Panc1 (cell line): Measurements from ENCODE around the gene RAB14. TPM values are rescaled to one million over a fixed set of nuclear protein-coding genes. Genes with fewer than 3 reads are reported as not detected.
"Not testable (repeated sequence)": the region's sequence is repeated elsewhere in the genome, so short reads cannot be mapped to it uniquely, and the experiment has no call there.

Experiments used
- ATAC-seq: fragments of 200-7000 bp; cut with Tn5 transposase; 2 replicates; pipeline ENCODE4 v1.9.1; 2020; ENCODE audit warnings: mild to moderate bottlenecking, moderate library complexity
- BruUV-seq: library from RNA; stranded (reverse); fragments of 400-500 nt; replicated peaks from 2 replicates; lab custom pipeline; 2021; lab: Mats Ljungman, UMichigan
- CTCF ChIA-PET: fragments of 300-600 bp; sonication (Branson Sonifier 250); formaldehyde crosslinking; loops from one replicate; lab custom pipeline; 2022; ENCODE audit warnings: antibody characterized with exemption; lab: Charles Lee
- POLR2A ChIA-PET: fragments of 300-600 bp; sonication (Branson Sonifier 250); formaldehyde crosslinking; loops from one replicate; lab custom pipeline; 2022; ENCODE audit warnings: antibody characterized with exemption; lab: Charles Lee
- DNase-seq: peaks from one replicate; pipeline ENCODE4 v3.0.0-alpha.2; 2010; ENCODE audit warnings: low read depth, low spot score
- H3K27ac ChIP-seq: 2 replicates; pipeline ENCODE4 v1.5.1; 2011; ENCODE audit warnings: mild to moderate bottlenecking, low read length, inconsistent platforms
- H3K27me3 ChIP-seq: fragments of 200-500 bp; sonication (Bioruptor generic); 2 replicates; pipeline ENCODE4 v1.6.0; 2014; ENCODE audit warnings: low read length, inconsistent platforms; ENCODE audit not compliant: control insufficient read depth, insufficient read depth
- H3K36me3 ChIP-seq: fragments of 200-500 bp; sonication (Bioruptor generic); 2 replicates; pipeline ENCODE4 v1.5.1; 2014; ENCODE audit warnings: inconsistent platforms, mild to moderate bottlenecking, low read length, moderate library complexity; ENCODE audit not compliant: control insufficient read depth, insufficient read depth
- H3K4me1 ChIP-seq: 2 replicates; pipeline ENCODE4 v1.5.1; 2011; ENCODE audit warnings: inconsistent platforms, mild to moderate bottlenecking, low read length, moderate library complexity; ENCODE audit not compliant: control insufficient read depth, insufficient read depth
- H3K4me3 ChIP-seq, 2 experiments: 2 replicates each; pipeline ENCODE4 v1.5.1; 2011 to 2012; ENCODE audit warnings: low read depth in 2 of 2, low read length in 2 of 2, mild to moderate bottlenecking in 2 of 2, inconsistent platforms in 1 of 2, moderate library complexity in 1 of 2
- H3K9me3 ChIP-seq: fragments of 200-500 bp; sonication (Bioruptor generic); 2 replicates; pipeline ENCODE4 v1.5.1; 2014; ENCODE audit warnings: low read depth, mild to moderate bottlenecking, inconsistent platforms, low read length, moderate library complexity; ENCODE audit not compliant: control insufficient read depth, insufficient read depth
- CTCF ChIP-seq: fragments of 450-650 bp; IDR thresholded peaks from 2 replicates; pipeline ENCODE4 v1.5.1; 2017; ENCODE audit warnings: mild to moderate bottlenecking
- POLR2AphosphoS5 ChIP-seq: IDR thresholded peaks from 2 replicates; pipeline ENCODE4 v1.6.1; 2012; ENCODE audit warnings: mild to moderate bottlenecking, low read depth, low read length, moderate library complexity
- SIN3A ChIP-seq: IDR thresholded peaks from 2 replicates; pipeline ENCODE4 v1.6.1; 2012; ENCODE audit warnings: low read depth, mild to moderate bottlenecking, low read length, moderate library complexity, borderline replicate concordance; ENCODE audit not compliant: insufficient read depth
- TCF7L2 ChIP-seq: IDR thresholded peaks from 2 replicates; pipeline ENCODE4 v1.6.1; 2011; ENCODE audit warnings: mild to moderate bottlenecking, low read depth, low read length, inconsistent platforms
- in situ Hi-C: cut with HindIII; loops from 2 replicates; pipeline ENCODE4 v1.10.0; 2016; ENCODE audit warnings: low sequenced_read_pairs, low pct_unique_long_range_greater_than_20kb
- intact Hi-C: fragments of 100-400 bp; cut with micrococcal nuclease; formaldehyde crosslinking; loops from one replicate; pipeline ENCODE4 v1.10.0; 2022; ENCODE audit not compliant: unreplicated experiment
- total RNA-seq: library from RNA; stranded (reverse); gene quantifications from one replicate; pipeline ENCODE4 v1.2.1, GENCODE V29; 2021; ENCODE audit not compliant: unreplicated experiment
- TF ChIP-seq, protein P1 (sequence below), 2 experiments: IDR thresholded peaks; 2 replicates each; pipeline ENCODE4 v1.6.1; 2011 to 2012; ENCODE audit warnings: low read depth in 2 of 2, control low read depth in 1 of 2, low read length in 1 of 2, mild to moderate bottlenecking in 1 of 2, moderate library complexity in 1 of 2; ENCODE audit not compliant: insufficient read depth in 1 of 2

RAB14 gene
- total RNA-seq, 1 experiment from 2014 or later: 42.7 TPM

DNA sequence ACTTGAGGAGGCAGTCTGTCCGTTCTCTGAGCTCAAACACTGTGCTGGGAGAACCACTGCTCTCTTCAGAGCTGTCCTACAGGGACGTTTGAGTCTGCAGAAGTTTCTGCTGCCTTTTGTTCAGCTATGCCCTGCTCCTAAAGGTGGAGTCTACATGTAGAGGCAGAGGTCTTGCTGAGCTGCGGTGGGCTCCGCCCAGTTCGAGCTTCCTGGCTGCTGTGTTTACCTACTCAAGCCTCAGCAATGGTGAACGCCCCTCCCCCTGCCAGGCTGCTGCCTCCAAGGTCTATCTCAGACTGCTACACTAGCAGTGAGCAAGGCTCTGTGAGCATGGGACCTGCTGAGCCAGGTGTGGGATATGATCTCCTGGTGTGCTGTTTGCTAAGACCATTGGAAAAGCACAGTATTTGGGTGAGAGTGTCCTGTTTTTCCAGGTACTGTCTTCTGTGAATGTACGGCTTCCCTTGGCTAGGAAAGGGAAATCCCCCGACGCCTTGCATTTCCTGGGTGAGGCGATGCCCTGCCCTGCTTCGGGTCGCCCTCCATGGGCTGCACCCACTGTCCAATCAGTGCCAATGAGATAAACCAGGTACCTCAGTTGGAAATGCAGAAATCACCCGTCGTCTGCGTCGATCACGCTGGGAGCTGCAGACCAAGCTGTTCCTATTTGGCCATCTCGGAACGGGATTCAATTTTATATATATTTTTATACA, 68.4 kb downstream of the RAB14 start:
- intact Hi-C loops: no loop called here
- DNase-seq (no peak), ATAC-seq (no peak)
- CTCF ChIA-PET: no interaction called here
- no peaks in the 10 kb centered on the region for H3K4me1 ChIP-seq
- no peaks in the 10 kb centered on the region for H3K36me3 ChIP-seq
- in situ Hi-C loops: no loop called here
- no peak overlapping the region for H3K27ac ChIP-seq
- no peaks in the 10 kb centered on the region for H3K27me3 ChIP-seq
- POLR2A ChIA-PET: interaction anchor here (0.6 kb wide), 1 partner anchor 421 kb away, joined by 3 read pairs; no protein-coding TSS in a partner anchor
- BruUV-seq: no TSS peak
- TF ChIP-seq SIN3A (no peak), POLR2AphosphoS5 (no peak), CTCF (no peak), TCF7L2 (no peak)
- TF ChIP-seq, protein P1, sequence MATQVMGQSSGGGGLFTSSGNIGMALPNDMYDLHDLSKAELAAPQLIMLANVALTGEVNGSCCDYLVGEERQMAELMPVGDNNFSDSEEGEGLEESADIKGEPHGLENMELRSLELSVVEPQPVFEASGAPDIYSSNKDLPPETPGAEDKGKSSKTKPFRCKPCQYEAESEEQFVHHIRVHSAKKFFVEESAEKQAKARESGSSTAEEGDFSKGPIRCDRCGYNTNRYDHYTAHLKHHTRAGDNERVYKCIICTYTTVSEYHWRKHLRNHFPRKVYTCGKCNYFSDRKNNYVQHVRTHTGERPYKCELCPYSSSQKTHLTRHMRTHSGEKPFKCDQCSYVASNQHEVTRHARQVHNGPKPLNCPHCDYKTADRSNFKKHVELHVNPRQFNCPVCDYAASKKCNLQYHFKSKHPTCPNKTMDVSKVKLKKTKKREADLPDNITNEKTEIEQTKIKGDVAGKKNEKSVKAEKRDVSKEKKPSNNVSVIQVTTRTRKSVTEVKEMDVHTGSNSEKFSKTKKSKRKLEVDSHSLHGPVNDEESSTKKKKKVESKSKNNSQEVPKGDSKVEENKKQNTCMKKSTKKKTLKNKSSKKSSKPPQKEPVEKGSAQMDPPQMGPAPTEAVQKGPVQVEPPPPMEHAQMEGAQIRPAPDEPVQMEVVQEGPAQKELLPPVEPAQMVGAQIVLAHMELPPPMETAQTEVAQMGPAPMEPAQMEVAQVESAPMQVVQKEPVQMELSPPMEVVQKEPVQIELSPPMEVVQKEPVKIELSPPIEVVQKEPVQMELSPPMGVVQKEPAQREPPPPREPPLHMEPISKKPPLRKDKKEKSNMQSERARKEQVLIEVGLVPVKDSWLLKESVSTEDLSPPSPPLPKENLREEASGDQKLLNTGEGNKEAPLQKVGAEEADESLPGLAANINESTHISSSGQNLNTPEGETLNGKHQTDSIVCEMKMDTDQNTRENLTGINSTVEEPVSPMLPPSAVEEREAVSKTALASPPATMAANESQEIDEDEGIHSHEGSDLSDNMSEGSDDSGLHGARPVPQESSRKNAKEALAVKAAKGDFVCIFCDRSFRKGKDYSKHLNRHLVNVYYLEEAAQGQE (IDR thresholded peaks at IDR 0.05; ENCODE audit: insufficient read depth in 1 of 2, low read depth in 2 of 2, low read length in 1 of 2): no peak
- no peak overlapping the region for H3K4me3 ChIP-seq
- no peaks in the 10 kb centered on the region for H3K9me3 ChIP-seq

DNA sequence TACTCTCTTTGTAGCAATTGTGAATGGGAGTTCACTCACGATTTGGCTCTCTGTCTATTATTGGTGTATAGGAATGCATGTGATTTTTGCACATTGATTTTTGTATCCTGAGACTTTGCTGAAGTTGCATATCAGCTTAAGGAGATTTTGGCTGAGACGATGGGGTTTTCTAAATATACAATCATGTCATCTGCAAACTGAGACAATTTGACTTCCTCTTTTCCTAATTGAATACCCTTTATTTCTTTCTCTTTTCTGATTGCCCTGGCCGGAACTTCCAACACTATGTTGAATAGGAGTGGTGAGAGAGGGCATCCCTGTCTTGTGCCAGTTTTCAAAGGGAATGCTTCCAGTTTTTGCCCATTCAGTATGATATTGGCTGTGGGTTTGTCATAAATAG, 72.3 kb downstream of the RAB14 start:
- H3K27me3 ChIP-seq, POLR2A ChIA-PET, H3K4me3 ChIP-seq, BruUV-seq, H3K36me3 ChIP-seq, ATAC-seq, CTCF ChIA-PET, H3K4me1 ChIP-seq, intact Hi-C loops, H3K9me3 ChIP-seq, DNase-seq, in situ Hi-C loops, H3K27ac ChIP-seq: not testable (repeated sequence)

Other genes with a start within 250 kb of the RAB14 start
- gene C5, start 151.6 kb downstream of the RAB14 start, total RNA-seq: 1.6 TPM
- gene CNTRL, start 126.9 kb downstream of the RAB14 start, total RNA-seq: 11.5 TPM
- gene GSN, start 66.3 kb upstream of the RAB14 start, total RNA-seq: 278 TPM
- 81.2 TPM for gene STOM, start 168.4 kb upstream of the RAB14 start, total RNA-seq